Activated CD4-positive, alpha-beta T cell treated with anti-CD3 and anti-CD28 coated beads, Interleukin-2, Interleukin-4, amounts not matched to agents 100 ng/mL and 50 ng/mL, durations not matched to agents 16 hours and 8 hours (primary cell): ENCODE measurements around the gene TUBB2A.
"Not testable (repeated sequence)": the region's sequence is repeated elsewhere in the genome, so short reads cannot be mapped to it uniquely, and the experiment has no call there.

Experiments used
- DNase-seq: peaks from one replicate; pipeline ENCODE4 v3.0.0-alpha.2; 2020; ENCODE audit warnings: low spot score

Gene TUBB2A

DNA sequence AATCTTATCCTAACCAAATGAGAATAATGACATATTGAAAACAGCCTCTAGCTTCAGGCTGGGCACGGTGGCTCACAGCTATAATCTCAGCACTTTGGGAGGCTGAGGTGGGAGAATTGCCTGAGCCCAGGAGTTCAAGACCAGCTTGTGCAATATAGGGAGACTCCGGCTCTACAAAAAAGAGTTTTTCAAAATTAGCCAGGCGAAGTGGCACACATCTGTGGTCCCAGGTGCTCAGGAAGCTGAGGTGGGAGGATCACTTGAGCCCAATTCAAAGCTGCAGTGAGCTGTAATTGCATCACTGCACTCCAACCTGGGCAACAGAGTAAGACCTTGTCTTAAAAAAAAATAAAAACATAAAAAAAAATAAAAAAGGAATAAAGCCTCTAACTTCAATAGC is 4.7 kb downstream of the TUBB2A start:
- no peak for DNase-seq

DNA sequence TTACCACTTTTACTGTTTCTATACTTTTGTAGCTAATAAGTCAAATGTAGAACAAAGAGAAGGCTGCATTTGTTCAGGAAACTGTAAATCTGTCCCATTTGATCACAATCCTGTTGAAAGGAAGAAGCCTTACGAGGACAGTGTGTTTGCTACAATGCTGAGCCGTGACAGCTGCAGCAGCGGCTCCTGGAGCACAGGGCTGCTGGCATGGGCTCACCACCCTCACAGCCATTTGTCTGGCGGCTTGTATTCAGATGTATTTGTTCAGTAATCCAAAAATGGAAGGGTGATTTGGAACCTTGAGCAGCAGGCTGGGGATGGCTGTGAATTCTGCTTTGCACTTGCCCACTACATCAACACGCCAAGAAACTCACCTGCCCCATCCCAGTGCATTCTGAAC is 5.7 kb downstream of the TUBB2A start:
- DNase-seq = no peak

DNA sequence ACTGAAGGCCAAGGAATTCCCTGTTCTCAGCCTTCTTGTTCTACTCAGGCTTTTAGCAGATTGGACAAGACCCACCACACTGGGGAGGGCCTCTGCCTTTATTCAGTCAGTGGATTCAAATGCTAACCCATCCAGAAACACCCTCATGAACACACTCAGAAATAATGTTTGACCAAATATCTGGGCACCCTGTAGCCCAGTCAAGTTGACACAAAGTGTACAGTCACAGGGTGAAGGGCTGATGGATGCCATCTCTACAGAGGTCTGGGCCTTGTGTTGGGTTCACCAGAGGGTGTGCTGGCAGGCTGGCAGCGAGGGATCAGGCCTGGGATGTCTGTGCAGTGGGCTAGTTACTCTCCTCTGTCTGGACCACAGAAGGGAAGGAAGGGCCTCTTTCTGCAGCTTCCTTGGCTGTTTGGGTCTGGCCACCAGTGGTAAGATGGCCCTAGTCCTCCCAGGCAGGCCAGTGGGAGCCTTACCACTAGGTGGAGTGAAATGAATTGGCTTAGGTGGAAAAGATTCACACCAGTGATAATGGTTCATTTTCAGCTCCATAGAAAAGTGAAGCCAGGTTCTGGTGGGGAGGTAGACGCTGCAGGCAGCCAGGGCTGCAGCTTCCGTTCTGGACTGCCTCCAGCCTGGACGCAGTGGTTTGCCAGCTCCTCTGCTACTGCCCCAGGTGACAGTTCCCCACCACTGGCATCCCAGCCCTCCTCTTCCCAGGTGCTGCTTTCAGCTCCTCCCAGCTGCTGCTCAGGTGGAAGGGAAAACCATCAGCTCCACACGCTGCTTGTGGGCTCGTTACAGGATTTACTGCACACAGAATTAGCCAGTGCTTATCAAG is 9.2 kb downstream of the TUBB2A start:
- no peak for DNase-seq

DNA sequence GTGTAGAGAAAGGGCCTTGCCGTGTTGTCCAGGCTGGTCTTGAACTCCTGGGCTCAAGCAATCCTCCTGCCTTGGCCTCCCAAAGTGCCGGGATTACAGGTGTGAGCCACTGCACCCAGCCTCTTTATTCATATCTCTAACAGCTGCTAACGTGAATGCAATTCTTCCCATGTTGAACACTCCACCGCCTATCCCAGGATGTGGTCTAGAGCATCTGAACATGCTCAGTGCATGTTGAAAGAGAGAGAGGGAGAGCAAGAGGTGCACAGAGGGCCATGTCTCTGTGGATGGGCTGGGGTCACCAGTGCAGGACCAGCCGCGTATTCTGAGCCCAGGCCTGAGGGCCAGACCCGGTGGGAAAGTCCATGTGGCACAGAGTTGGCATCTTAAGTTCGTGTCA is 12.8 kb downstream of the TUBB2A start:
- DNase-seq = no peak

DNA sequence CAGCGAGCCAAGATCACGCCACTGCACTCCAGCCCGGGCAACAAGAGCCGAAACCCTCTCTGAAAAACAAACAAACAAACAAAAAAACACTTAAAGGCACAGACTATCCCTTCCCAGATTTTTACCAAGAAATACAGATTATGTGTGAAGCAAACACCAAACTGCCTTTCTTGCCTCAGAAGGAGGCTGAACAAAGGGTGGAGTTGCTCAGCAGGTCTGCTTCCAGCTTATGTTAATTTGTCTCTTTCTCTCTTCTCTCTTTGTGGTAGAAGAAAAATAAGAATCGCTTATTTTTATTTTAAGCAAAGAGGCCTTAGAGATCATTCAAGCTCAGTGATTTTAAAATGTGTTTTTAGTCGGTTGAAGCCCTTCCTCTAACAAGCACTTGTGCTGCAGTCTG is 14.2 kb downstream of the TUBB2A start:
- DNase-seq = no peak

DNA sequence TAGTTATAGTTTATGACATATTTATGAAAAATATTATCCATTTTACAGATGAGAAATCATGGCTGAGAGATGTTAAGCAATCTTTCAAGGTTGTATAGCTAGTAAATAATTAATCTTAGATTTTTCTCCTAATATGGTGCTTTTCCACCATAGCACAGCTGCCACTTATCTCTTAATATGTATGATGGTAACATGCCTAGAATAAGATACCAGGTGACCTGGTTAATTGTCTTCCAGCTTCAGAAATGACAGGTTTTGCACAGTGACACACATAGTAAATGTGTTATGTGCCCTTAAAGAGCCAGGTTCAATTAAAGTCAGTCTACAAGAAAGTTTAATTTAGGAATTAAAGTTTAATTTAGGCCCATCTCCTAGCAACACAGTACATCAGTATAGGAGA is 14.8 kb downstream of the TUBB2A start:
- no peak for DNase-seq

DNA sequence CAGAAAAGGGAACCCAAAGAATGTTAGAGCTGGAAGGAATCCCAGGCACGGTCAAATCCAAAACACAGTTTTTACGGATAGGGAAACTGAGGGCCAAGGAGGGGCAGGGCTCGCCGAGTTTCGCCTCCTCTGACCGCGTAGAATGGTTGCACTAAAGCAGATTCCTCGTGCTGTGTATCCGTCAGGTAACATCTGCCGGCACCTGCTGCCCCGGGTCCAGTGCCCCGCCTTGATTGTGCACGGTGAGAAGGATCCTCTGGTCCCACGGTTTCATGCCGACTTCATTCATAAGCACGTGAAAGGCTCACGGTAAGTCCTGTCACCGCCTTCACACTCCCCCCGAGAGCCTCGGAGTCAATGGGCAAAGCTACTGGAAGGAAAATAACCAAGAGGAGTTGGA is 17.1 kb downstream of the TUBB2A start:
- no peak for DNase-seq

DNA sequence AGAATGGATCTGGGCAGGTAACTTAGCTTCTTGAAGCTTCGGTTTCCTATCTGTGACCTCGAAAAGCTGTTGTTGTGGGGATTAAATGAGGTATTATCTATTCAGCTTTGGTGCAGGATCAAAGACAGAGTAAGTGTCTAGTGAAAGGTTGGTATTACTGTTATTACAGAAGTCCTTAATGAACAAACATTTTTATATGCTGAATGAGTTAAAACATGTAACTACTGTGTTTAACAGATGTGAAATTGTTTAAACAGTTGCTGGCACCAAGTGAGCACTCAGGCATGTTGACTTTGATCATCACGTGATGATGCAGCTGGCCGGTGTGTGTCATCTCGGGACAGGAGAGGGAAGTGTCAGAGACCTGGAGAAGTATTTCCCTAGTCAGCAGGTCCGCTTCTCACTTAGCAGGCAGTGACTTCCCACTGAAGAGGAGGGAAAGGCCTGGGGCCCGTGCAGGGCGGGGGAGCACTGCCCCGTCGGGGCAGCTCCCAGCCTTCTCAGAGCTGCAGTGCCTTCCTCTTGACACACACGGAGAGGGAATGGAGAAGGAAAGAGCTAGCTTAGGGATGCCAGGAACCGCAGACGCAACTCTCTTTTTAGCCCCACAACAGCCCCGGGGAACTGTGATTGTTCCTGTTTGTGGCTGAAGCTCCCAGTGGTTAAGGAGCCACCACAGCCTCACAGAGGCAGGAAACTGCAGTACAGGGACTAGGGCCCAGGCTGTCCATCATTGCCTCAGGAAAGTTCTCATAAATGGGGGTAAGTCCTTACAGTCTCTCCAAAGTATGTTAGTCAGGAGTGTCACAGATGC is 18.0 kb downstream of the TUBB2A start:
- no peak for DNase-seq

DNA sequence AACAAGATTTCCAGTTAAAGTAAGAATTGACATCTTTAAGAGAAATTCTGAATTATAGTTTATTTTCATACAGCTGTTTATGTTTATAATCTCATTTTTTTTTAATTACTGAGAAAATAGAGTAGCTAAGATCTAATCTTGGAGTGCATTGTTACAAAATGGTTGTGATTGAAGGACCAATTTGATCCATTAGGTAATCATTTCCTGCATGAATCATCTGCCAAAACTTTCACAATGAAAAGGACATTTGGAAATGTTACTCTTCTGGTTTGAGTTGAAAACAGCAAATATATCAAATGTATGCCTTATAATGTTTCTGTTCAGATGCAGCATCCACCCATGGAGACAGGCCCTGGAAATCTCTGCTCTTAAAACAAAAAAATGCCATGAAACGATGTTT is 19.0 kb downstream of the TUBB2A start:
- no peak for DNase-seq

DNA sequence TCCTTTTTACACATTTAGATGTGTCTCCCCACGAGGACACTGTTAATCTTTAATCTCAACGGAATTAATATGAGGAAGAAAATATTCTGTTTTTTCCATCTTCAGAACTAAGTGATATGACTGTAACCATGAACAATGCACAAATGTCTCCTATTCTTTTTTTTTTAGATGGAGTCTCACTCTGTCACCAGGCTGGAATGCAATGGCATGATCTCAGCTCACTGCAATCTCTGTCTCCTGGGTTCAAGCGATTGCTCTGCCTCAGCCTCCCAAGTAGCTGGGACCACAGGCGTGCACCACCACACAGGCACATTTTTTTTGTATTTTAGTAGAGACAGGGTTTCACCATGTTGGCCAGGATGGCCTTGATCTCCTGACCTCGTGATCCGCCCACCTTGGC is 19.5 kb downstream of the TUBB2A start:
- not testable (repeated sequence) for DNase-seq

DNA sequence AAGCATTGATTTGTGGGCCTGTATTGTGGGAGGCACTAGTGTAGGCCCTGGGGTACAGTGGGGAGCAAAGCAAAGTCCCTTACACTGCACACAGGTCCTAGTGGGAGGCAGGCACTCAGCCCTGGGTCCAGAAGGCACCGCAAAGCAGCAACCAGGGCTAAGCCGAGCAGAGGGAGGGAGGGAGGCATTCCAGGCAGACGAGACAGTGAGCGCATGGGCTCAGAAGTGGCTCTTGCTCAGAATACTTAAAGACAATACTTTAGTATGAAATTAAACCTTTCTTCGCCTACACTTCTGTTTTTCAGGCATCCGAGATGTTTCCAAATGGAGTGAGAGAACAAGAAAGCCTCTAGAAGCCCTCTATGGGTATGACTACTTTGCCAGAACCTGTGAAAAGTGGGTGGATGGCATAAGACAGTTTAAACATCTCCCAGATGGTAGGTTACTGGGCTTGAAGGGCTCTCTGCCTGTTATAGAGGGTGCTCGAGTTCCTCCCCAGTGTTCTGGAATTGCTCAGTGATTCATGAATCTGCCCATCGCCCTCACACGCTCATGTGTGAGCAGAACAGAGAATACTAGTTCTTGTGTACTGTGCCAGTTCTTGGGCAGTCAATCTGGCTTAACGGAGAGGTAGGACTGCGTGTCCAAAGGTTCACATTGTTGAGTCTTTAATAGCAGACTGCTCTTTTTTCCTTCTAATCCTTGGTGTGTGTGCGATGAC is 20.1 kb downstream of the TUBB2A start:
- DNase-seq = no peak

DNA sequence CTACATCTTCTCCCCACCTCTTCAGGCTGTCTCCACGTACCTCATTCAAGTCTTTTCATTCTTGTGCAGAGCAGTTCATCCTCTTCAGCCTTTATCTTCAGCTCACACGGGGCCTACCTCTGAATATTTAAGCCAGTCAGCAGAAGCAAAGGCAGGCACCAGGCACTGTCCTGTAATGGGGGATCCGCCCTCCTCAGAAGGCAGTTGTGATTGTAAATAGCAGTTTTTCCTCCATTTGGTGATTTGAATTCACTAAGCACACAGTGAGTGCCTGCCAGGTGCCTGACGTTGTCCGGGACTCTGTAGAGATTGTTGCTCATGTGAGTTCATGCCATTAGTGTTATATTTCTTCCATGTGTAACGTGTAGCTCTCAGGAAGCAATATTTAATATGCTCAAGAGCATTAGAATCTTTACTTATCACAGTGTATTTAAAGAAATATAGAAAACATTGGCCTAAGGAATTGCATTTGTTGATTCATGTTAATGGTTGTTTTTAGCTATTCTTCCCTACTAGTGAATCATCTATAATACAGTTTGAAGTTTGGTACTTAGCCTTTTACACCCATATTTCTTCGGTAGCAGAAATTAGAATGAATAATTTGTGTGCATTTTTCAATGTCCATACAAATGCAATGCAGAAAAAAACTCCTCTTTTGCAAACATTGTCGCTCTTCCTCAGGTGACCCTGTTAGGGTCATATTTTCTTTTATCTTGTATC is 20.9 kb downstream of the TUBB2A start:
- no peak for DNase-seq

DNA sequence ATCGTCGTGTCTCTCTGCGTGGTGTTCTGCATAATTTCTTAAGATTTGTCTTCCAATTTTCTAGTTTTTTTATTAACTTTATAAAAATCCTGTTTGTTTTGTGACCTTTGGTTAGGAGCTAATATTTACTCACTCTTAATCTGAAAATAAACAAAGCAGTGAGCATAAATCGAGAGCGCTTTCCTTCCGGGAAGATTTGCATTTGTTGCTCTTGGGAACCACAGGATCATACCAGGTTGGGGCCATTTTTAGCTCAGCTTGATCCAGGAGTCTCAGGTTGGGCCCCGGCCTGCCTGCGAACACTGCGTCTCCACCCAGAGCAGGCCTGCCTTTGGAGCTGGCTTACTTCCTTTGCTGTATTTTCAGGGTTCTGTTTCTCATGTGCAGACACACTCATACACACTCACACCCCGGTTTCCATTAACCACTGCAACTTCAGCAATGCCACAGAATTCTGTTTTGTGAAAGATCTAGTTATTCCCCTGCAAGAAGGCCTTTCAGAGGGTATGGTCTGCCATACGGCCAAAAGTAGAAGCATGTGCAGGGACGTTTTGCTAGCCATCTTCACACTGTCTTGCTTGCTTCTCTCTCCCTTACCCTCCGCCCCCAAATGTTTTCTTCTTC is 21.6 kb downstream of the TUBB2A start:
- no peak for DNase-seq

DNA sequence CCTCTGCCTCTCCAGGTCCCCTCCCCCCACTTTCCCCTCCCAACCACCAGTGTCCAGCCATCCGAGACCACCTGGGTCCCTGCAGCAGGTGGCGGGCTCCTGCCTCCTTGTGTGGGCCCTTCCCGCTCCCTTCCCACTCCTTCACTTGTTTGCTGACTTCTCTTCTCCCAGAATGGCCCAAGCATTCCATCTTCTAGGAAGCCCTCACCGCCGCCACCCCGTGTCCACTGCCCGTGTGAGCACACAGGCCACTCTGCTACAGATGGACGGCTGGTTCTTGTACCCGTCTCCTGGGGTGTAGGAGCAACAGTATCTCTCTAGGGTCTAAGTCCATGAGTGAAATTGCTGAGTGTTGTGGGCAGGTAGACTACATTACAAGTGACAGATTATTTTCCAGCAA is 23.8 kb downstream of the TUBB2A start:
- no peak for DNase-seq

DNA sequence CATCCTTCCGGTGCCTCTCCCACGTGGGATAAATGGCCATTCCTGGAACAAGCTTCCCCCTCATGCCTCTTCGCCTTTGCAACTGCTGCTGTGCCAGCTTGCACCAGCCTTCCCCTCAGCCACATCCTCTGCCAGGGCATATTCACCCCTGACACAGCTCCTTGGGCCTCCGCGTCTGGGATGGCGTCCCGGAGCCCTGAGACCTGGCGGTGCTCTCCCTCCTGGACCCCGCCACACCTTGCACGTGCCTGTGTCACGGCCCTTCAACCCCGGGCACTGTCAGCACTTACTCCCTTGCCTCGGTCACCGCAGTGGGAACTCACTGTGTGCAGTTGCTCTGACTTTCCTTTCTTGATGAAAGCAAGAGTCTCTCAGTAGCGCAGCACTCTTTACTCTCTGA is 25.6 kb downstream of the TUBB2A start:
- no peak for DNase-seq

DNA sequence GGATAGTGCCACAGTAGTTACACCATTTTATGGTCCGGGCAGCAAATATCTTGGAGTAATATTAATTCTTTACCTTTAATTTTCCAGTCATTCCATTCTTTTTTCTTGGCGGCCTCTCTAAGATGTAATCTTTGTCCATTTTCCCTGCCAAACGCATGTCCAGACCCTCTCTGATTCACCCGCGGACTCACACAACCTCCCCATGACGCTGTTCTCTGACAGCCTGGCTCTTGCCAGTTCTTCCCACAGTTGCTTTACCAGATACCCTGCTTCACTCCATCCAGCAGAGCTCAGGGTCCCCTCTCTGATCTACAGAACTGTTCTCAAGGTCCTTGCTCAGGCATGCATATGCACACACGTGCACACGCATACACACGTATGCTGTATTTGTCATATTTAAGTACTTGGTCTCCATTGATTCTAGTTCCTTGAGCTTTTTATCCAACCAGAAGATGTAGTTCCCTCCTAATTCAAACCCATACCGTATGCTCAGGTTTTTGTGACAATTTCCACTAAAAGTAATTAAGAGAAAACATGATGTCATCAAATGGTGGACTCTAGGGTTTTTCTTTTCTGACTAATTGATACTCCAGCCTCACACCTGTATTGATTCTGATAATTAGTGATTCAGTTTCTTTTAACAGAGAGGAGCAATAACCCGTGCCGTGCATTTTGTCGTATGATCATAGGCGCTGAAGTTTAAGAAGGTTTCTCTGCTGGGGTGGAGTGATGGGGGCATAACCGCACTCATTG is 28.8 kb downstream of the TUBB2A start:
- no peak for DNase-seq

DNA sequence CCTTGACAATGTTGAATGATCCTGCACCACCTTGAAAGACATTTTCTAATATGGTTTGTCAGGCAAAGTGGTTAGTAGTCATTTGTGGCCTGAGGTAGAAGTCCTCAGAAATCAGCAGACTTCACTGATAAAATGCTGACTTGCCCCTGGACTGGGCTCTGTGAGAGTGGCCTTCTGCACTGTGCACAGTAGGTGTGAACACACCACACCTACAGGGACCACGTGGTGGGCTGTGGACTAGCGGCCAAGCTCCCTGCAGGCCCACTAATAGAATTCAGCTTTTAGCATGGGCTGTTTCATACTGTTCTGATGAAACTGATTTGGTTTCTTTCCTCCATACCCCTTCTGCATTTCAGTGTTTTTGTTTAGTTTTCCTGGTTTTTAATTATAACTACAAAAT is 31.5 kb downstream of the TUBB2A start:
- DNase-seq = no peak

DNA sequence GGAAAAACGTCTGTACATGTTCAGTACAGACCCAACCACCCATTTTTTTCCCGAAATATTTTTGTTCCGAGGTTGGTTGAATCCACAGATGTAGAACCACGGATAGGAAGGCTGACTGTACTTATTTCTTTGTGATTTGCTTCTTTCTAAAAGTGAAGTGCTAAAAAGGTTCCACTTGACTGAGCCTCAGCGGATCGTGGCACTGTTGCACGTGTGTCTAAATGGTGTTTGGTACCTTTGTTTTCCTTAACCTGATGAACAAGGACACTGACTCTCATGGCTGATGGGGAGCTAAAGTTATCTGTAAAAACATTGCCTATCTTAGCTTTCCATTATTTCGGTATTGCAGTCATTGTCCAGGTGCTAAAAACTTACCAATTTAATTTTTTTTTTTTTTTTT is 32.7 kb downstream of the TUBB2A start:
- DNase-seq = no peak

DNA sequence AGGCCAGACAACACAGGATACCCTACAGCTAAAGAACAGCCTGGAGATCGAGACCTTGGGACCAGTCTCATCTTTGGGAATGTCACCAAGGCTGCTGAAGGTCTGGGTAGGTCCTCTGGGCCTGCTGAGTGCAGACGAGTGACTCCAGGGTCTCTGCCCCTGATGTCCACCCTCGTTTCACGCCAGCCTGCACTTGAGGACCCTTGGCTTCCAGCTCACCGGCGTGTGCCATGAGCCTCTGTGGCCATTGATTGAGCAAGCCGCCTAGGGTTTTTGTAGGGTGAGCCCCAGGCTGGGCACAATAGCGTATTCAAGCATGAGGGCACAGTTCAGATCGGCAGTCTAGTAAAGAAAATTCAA is 34.5 kb downstream of the TUBB2A start:
- no peak for DNase-seq

DNA sequence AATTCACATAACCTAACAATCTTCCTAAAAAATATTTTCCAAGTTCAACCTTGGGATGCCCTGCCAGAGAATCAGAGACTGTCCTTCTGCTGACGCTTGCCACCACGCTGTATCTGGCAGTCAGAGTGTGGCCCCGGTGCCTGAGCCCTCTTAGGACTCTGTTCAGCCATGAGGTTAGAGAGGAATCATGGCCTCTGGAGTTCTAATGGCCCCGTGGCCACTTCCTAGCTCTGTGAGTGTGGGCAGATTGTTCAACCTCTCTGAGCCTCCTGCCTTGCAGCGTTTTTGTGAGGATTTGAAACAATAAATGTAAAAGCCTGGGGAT is 36.6 kb downstream of the TUBB2A start:
- DNase-seq = no peak

DNA sequence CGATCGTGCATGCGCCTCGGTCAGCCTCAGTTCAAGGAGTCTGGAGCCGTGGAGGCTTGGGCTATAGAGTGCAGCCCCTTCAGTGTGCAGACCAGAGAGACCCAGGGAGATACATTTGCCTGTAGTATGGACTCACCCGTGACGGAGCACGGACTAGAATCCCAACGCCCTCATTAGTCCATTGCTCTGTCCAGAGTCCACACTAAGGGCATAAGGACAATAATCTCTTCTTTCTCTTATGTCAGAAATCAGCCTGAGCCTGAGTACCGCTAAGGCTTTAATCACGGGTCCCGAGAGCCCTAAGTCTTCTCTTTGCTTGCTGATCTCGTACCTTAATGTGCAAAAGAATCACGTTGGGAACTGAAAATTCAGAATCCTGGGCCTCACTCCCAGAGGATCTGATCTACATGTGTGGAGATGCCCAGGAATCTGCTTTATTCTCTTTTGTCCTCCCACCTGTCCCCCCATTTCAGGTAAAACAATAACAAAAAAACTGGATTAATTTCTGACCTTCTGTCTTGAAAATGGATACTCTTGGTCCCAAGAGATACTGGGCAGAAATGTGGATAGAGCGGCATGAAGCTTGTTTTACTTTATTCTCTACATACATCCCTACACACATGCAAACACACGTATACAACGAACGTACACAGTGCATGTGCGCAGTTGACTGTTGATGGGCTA is 38.2 kb downstream of the TUBB2A start:
- no peak for DNase-seq
